ENCODE data around the gene TADA1.

GRCh38 chr1:166838766-166839599, 37.1 kb downstream of the TADA1 start, which contains the start of gene POGK:
- no peak for TF ChIP-seq CTCF (IDR thresholded peaks at IDR 0.05 in 2 of 3, conservative IDR thresholded peaks at IDR 0.05 in 1 of 3; ENCODE audit: borderline replicate concordance in 1 of 3, insufficient read depth in 1 of 3, low read depth in 2 of 3, low read length in 2 of 3)
- TF ChIP-seq POLR2AphosphoS5 (IDR thresholded peaks at IDR 0.05; ENCODE audit: low read depth, low read length) = peak; percentile 93
